Measurements from ENCODE around the gene ZNF273.

- no peak for TF ChIP-seq EZH2phosphoT487 (IDR thresholded peaks at IDR 0.05; ENCODE audit: low read depth)
- TF ChIP-seq, protein P1, sequence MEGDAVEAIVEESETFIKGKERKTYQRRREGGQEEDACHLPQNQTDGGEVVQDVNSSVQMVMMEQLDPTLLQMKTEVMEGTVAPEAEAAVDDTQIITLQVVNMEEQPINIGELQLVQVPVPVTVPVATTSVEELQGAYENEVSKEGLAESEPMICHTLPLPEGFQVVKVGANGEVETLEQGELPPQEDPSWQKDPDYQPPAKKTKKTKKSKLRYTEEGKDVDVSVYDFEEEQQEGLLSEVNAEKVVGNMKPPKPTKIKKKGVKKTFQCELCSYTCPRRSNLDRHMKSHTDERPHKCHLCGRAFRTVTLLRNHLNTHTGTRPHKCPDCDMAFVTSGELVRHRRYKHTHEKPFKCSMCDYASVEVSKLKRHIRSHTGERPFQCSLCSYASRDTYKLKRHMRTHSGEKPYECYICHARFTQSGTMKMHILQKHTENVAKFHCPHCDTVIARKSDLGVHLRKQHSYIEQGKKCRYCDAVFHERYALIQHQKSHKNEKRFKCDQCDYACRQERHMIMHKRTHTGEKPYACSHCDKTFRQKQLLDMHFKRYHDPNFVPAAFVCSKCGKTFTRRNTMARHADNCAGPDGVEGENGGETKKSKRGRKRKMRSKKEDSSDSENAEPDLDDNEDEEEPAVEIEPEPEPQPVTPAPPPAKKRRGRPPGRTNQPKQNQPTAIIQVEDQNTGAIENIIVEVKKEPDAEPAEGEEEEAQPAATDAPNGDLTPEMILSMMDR (IDR thresholded peaks at IDR 0.05; ENCODE audit: low read depth, low read length) = no peak
Measured at GRCh38 chr7:64876792-64877713, 26.0 kb upstream of the ZNF273 start.
